NCI-H187 (cell line): Measurements from ENCODE around the gene TACC2.
"Not testable (repeated sequence)": the region's sequence is repeated elsewhere in the genome, so short reads cannot be mapped to it uniquely, and the experiment has no call there.

Experiments used
- DNase-seq, 2 experiments: peaks; one replicate each; lab custom pipeline; 2025; lab: John Stamatoyannopoulos, UW

Gene TACC2, protein sequence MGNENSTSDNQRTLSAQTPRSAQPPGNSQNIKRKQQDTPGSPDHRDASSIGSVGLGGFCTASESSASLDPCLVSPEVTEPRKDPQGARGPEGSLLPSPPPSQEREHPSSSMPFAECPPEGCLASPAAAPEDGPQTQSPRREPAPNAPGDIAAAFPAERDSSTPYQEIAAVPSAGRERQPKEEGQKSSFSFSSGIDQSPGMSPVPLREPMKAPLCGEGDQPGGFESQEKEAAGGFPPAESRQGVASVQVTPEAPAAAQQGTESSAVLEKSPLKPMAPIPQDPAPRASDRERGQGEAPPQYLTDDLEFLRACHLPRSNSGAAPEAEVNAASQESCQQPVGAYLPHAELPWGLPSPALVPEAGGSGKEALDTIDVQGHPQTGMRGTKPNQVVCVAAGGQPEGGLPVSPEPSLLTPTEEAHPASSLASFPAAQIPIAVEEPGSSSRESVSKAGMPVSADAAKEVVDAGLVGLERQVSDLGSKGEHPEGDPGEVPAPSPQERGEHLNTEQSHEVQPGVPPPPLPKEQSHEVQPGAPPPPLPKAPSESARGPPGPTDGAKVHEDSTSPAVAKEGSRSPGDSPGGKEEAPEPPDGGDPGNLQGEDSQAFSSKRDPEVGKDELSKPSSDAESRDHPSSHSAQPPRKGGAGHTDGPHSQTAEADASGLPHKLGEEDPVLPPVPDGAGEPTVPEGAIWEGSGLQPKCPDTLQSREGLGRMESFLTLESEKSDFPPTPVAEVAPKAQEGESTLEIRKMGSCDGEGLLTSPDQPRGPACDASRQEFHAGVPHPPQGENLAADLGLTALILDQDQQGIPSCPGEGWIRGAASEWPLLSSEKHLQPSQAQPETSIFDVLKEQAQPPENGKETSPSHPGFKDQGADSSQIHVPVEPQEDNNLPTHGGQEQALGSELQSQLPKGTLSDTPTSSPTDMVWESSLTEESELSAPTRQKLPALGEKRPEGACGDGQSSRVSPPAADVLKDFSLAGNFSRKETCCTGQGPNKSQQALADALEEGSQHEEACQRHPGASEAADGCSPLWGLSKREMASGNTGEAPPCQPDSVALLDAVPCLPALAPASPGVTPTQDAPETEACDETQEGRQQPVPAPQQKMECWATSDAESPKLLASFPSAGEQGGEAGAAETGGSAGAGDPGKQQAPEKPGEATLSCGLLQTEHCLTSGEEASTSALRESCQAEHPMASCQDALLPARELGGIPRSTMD (N-terminal part only)

DNA sequence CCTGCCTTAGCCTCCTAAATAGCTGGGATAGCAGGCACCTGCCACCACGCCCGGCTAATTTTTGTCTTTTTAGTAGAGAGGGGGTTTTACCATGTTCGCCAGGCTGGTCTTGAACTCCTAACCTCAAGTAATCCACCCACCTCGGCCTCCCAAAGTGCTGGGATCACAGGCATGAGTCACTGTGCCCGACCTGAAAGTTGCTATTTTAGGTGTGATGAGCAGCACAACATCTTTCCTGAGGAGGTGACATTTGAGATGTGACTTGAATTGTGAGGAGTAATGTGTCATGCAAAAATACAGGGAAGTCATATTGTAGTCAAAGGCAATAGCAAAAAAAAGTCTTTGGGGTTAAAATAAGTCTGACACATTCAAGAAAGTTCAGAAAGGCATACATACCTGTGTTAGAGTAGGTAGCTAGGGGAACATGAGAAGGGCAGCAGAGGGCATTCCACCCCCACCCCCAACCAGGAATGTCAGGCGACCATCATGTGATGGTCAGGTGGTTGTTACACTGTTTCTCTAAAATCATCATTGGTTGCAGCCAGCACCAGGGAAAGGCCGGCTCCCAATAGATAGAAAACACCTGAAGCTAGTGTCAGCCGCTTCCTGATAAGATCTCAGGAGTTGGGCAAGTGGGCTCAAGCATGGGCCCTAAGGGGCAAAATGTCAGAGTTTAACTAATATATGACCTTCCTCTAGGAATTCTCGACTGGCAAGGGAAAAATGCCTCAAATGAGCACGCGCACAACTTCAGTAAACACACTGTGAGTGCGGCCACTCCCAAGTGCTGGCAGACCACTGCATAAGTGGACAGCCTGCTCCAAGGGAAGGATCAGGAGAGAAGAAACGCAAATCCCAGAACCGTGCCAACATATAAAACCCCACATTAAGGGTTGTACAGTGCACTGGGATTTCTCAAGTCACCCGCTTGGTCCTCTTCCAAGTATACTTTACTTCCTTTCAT, at the start of gene TACC2:
TACC2 (plus strand) TSS at position 803 of the 964 bp plus-strand sequence. CDS start 32,819 bp downstream, outside the sequence.
- no peak for DNase-seq

DNA sequence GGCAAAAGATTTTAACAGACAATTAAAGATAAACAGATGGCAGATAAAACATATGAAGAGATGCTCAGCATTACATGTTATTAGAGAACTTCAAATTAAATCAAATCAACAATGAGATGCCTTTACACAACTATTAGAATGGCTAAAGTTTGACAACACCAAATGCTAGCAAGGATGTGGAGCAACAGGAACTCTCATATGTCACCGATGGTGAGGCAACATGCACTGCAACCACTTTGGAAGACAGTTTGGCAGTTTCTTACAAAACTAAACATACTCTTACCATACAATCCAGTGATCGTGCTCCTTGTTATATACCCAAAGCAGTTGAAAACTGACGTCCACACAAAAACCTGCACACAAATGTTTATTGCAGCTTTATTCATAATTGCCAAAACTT, 47.4 kb upstream of the TACC2 start:
- DNase-seq: no peak

DNA sequence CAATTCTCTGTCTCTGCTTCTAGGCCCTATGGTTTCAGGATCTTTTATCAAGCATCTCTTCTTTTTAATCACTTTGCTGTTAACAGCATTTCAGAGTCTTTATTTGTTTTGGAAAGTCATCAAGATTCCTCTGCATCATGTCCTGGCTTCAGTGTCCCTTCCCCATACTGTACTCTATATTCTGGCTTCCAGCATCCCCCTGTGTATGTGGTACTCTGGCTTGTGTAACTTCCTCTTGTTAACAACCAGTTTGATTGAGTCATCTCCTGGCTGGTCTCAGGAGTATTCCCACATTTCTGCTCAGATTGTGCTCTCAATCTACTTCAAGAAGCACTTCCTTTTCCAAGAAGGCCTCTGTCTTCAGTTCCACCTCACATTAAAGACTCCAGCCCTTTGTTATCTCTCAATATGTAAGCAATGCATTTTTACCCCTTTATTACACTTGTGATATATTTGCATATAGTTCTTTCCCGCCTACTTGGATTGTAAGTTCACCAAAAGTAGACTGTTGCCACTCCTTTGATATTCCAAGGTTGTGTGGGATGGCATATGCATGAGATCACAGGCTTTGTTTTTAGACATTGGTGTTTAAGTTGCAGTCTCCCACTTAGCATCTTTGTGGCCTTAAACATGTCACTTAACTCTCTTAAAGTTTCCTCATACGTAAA, 46.1 kb upstream of the TACC2 start:
- no peak for DNase-seq

DNA sequence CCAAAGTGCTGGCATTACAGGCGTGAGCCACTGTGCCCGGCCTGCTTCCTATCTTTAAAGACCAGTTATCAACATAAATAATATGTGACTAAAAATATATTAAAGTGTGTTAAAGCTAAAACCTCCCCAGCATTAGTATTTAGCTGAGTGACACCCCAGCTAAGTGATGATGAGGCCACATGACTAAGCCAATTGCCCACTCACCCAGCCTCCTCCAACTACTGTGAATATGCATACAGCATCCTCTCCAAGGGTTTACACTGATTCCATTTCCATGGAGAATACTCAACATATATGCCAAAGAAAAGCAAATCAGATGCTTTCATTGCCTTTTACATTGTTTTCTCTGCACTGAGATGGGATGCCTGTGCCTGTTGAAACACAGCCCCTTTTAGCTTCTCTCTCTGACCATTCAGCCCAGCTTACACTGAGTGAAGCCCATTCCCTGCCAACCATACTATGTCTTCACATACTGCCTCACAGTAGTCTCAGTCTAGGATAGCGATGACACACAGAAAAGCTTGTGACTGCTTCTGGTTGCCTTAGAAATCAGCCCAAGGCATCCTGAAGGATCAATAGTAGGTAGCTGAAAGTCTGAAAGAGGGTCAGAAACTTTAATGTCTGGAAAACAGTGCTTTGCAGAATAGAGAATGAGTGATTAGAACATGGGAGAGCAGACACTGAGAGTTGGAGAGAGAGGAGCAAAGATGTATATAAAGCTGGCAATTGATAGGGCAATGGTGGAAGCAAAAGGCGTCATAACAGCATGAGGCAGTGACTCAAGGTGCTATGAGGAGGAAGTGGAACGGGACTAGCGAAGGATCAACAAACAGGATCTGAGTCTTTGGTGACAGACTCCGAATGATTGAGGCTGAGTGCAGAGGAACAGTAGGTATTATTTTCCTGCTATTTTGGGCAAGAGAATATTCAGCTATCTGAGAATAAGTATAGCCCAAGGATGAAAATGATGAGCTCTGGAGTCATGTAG, 41.3 kb upstream of the TACC2 start:
- DNase-seq: no peak

DNA sequence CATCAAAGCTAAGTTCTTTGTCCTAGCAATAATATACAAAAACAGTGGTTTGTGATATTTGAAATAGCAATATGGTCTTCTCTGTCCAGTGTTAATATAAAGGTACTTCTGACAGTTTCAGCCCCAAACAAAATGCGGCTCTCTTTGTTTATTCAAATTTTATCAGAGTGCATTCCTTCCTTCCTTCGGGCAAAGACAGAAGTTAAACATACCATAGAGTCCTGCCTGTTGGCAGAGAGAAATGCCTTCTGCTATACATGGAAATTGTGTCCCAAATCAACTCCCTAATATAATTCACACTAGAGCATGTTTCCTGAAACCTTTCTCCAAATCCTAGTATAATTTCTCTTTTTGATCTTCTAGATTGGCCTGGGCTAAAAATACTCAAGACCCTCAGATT, 39.9 kb upstream of the TACC2 start:
- DNase-seq: no peak

DNA sequence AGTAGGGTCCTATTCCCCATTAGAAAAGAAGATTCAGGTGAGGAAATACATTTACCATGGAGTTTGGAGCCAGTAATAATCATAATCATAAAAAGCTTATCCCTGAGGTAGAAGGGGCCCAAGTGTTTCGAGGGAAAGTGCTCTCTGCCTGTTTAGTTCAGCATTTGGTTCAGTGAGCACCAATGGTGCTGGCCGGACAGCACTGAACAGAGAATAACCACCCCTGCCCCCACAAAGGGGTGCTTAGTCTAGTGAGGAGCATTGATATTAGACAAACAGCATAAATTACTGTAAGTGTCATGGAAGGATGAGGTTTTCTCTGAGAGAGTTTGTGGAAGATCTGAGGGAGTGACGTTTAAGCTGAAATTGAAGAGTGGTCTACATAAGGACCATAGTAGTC, 39.5 kb upstream of the TACC2 start:
- DNase-seq: no peak

DNA sequence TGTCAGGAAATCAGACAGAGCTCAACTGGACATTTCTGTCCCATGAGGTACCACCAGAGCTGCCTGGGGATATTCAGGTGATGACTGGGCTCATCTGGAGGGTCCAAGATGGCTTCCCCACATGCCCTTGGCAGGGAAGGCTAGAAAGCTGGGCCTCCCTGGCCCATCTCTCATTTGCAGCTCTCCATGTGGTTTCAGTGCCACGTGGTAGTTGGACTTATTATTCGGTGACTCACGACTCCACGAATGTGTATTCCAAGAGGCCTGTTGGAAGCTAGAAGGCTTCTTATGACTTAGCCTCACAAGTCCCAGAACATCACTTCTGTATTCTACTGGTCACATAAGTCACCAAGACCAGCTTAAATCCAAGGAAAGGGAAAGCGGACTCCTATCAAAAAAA, 36.7 kb upstream of the TACC2 start:
- no peak for DNase-seq

DNA sequence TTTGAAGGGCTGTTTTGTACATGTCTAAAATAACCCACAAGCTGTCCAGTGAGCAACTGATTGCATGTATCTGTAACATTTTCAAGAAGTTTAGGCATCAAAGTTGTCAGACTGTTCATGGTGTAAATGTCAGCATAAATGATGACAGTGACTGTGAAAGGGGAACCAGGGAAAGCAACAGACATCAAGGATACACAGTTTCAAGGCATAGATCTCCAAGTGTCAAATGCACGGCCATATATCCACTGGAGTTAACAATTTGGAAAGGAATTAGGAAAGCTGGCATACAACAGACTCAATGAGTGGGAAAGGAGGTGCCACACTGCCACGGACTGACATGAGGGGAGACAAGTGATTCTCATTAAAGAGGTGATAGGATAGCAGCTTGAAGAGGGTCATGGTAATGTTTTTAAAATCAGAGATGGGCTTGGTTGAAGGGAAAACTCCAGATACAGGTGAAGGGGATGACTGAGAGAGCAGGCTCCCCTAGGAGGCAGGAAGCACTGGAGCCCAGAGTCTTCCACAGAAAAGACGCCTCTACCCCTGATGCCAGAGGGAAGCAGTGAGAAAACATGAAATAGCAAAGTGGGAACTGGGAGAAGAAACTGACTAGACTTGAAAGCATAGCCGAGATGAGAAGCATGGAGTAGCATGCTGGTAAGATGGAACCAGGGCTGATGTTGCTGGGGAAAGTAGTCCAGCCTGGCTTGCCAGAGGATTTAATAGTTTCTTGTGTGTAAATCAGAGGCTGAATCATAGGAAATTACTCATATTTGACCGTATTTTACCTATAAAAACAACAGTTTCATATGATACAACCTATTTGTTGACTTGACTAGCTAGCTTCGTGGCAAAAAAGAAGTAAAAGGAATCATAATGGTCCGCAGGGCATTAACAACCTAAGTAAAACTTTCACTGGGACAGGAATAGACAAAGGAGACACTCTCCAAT, 32.6 kb upstream of the TACC2 start:
- no peak for DNase-seq

DNA sequence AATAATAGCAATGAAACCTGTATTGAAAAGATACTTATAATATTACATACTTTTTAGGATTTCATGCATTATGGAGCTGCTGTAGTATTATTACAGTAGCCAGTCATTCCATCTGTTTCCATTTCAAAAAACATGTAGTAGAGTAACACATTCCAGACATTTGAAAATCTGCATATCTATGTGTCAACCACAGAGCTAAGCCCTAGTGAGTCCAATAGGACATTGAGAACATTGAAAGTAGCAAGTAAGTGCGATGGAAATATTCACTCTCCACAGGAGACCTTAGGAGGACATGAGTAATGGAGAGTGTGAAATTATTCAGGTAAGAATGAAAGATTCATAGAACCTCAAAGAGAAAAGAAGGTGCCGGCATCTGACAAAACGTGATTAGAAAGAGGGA, 29.3 kb upstream of the TACC2 start:
- no peak for DNase-seq

DNA sequence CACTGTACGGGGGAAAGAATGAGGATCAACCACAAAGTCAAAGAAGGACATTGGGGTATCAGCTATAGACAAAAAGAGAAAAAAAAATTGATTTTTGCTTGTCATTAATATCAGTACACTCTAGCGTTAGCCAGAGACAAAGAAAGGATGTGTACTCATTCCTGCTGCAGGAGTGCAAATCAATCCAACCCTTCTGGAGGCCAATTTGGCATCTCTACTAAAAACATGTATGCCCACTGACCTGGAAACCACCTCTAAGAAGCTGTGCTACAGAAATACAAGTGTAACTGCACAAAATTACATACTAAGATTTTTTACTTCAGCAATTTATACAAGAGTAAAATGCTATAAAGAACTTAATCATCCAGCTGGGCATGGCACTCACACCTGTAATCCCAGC, 27.5 kb upstream of the TACC2 start:
- no peak for DNase-seq

DNA sequence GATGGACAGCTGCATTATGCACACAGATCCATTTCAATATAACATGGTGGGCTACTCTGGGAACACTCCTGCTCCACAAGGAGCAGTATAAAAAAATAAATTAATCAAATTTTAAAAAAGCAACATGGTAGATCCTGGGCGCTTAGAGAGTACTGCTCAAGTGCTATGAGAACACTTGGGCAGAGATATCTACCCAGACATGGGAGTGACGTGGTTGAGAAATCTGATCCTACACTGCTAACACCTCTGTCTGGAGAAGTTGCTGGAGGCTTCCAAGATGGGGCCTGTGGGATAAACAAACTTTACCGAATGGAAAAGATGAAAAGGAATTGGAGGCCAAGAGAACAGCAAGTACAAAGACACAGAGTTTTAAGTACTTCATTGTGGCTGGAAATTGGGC, 23.0 kb upstream of the TACC2 start:
- no peak for DNase-seq

DNA sequence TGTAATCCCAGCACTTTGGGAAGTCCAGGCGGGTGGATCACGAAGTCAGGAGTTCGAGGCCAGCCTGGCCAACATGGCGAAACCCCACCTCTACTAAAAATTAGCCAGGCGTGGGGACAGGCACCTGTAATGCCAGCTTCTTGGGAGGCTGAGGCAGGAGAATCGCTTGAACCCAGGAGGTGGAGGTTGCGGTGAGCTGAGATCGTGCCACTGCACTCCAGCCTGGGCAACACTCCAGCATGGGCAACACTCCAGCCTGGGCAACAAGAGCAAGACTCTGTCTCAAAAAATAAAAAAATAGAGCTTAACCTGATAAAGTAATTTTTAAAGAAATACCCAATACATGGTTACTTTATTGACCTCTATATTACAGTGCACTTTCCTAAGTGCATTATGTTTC, 19.9 kb upstream of the TACC2 start:
- DNase-seq: not testable (repeated sequence)

DNA sequence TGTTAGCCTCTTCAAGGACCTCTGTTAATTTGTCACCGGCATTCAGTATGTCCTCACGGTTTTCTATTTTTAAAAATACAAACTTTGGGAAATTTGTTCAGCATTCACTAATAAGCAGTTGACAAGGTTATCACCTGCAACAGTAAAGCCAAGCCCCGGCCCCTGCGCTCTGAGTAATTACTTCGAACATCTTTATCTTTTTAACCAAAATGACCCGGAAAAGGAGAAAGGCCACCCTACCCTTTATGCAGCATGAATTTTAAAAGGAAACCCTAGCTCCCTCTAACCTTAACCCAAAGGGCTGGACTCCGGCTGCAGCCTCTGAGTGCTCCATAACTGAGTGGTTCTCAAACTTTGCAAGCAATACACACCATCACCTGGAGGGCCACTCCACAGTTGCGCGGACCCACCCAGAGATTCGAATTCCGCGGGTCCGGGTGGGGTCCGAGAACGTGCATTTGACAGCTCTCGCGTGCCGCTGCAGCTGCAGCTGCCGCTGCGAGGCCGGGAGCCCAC, 14.9 kb upstream of the TACC2 start:
- DNase-seq: no peak

DNA sequence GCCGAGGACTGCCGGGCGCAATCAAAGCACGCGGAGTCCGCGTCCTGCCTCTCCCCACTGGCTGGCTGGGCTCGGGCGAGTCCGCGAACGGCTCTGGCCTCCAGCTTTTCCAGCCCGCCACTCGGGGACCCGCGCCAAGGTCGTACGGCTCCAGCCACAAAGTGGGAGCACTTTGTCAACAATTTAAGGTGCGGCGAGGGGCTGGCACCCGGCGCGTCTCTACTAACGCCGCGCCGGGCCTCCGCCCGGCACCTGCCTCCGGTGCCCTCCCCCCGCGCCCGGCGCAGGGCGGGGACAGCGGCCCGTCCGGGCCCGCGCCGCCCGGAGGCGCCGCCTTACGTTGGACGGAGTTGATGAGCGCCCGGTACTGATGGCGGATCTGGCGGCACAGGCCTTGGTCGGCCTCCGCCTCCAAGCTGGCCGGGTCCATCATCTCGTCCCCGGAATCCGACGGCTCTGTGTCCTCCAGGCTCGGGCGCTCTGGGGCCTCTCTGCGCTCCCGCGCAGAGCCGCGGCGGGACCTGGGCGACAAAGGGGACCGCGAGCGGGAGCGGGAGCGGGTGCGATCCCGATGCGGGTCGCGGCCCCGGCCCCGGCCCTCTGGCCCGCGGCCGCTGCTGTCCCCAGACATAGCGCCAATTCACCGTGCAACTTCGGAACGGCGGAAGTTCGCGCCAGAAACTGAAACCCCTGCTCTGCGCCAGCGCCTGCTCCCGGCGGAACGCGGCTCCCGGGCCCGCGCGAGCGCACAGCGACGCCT, 14.2 kb upstream of the TACC2 start, which contains the start of gene NSMCE4A:
NSMCE4A (minus strand) TSS at position 683 of the 760 bp plus-strand sequence; CDS start at position 631, 52 bp downstream.
- peak; percentile 37 to 46 for DNase-seq

DNA sequence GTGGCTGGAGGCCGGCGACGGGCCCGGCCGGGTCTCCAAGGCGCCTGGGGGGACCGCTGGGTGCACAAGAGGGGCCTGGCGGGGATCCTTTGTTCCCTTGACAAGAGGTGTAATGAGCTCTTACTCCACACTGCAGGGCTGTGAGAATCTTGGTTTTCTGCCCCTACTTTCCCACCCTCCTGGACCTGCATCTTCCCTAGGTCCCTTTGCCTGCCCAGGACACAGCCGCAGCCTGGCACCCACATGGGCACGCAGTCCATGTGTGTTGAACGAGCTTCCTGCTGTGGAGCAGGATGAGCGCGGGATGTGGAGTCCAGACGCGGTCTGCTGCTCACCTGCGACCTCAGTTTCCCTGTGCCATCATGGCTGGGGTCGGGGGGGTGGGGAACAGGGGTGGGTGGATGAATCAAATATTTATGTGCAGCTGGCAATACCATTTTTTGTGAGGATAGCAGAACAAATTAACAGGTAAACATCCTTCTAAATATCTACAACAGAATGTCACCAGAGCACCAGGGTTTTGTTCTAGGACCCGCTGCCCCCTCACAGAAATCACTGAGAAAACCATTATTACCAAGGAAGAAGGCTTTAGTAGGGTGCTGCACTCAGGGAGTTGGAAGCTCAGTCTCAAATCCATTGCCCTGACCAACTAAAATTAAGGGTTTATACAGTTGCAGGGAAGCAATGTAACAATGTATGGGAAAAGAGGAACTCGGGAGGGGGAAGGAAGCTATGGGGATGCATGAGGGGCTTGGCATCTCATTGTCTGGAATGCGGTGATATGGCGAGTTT, 13.5 kb upstream of the TACC2 start:
- DNase-seq: no peak

DNA sequence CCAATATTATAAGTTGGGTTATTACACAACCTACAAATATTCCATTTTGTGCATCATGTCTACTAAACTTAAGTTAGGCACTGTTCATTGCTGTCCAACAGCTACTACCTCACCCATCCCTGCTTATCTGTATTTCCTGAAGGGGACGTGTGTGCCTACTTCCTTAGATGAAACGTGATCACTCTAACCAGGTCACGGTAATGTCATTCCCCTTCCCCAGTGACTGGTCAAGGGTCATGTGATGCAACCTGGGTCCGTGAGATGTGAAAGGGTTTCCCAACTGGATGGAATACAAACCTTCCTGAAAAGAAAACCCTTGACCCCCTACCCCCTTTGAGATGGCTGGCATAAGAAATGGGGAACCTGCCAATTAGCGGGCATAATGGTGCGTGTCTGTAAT, 12.4 kb upstream of the TACC2 start:
- DNase-seq: no peak
